GM21515 (cell line): ENCODE data around the gene EHD1.

Experiments
- ATAC-seq: cut with Tn5 transposase; IDR thresholded peaks from one replicate; pipeline ENCODE4 v1.9.1; 2021; ENCODE audit not compliant: unreplicated experiment

Gene EHD1

DNA sequence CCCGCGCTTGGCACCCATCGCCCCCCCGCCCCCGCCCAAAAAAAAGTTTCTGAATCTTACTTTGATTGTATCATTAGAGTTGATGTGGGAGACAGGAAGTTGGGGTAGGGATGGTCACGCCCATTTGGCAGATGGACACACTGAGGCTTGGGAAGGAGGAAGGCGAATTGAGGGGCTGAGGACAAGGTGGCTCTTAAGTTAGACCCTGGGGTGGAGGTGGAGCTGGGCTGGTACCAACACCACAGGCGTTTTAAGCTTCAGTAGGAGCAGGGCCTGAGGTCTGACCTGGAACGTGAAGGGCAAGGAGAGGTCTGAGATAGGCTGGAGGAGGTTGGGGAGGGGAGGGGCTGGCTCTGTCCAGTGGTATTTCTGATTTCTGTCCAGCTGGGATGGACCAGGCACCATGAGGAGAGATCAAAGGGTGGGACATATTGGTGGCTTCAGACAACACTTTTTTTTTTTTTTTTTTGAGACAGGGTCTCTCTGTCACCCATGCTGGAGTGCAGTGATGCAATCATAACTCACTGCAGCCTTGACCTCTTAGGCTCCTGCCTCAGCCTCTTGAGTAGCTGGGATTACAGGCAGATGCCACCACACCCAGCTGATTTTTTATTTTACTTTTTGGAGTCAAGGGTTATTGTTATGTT, 33.2 kb downstream of the EHD1 start:
- ATAC-seq, result no peak

DNA sequence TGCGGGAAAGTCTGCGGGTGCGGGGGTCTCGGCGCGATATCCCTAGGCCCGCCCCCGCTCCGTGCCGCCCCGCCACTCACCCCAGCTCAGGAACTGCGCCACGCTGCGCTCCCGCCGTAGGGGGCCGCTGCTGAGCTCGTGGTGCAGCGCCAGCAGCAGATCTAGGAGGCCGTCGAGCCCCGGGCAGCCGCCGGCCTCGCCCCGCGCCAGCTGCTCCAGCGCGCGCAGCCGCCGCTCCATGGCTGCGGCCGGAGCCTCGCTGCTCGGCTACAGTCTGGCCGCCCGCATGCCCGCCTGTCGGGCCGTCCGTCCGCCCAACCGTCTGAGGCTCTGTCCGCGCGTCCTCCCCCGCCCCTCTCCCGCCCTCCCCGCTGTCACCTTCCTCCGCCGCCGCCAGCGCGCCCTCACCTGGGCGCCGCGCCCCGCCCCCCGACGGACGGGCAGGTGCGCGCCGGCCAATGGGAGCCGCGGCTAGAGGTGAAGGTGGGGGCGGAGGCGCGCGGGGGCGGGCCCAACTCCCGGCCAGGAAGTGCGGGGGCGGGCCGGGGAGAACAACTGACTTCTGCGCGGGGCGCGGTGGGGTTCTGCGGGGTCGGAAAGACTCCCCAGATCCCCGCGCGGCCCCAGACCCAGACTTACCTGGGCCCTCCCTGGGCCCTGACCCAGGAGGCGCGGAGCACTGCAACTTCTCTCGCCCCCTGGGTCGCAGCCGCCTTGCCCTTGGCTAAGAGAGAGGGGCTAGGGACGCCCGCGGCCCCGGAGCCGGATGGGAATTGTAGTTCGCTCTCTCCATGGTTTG, 33.9 kb downstream of the EHD1 start, which contains the start of gene CDC42BPG:
CDC42BPG (minus strand) TSS at position 324 of the 799 bp plus-strand sequence; CDS start at position 240, 84 bp downstream.
- no peak for ATAC-seq

DNA sequence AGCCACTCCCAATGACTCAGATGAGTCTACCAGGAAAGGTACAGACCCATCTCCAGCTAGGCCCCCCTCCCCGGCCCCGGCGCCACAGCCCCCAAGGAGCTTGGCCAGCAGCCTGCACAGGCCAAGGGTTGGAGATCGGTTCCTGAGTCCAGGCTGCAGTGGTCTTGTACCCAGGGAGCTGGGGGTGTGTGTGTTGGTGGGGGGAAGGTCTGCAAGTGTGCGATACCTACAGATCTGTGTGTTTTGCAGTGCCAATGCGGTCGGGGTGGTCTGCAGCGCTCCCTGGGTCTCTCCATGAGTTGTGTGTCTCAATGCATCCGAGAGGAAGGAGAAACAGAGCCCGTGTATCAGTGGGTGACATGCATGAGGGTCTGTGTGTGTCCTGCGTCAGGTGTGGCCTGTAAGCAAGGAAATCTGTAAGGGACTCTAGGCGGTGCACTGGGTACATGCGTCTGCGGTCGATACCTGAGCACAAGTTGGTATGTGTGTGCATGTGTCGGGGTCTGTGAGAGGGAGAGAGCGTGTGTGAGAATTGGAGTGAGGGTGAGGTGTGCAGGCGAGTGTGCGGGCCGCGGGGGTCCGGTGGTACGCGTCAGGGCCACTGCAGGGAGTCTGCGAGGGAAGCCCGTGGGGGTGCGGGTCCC, 34.6 kb downstream of the EHD1 start:
- ATAC-seq, result no peak

DNA sequence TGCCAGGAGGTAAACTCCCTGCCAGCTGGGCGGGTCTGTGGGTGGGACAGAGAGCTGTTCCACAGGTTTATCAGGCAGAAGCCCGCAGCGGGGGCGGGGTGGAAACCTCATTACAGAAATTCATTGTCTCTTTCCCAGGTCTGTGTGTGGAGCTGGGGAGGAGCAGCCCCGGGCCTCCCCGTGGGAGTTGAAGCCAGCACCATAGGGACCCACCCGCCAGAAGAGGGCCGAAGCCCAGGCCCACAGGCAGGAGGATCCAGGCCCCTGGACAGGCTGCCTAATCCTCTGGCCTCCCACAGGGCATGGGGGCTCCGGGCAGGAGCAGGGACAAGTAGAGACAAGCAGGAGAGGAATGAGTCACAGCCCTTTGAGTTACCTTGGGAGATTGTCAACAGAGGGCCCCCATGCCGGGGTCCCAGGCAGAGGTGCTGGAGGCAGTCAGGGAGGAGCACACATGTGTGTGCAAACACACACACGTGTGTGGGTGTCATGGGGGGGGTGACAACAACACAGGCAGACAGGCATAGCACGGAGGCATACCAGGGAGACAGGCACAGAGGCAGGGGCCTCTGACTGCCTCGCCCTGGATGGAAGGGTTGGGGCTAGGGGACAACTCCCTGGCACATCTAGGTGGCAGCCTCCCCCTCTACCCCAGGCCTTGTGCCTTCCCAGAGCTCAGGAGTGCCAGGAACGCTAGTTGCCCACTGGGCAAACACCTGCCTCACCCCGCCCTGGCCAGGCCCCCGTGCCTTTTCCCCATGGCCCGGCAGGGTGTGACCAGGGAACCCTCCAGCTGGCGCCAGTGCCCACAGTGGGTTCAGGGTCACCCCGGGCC, 35.4 kb downstream of the EHD1 start:
- ATAC-seq, result no peak

DNA sequence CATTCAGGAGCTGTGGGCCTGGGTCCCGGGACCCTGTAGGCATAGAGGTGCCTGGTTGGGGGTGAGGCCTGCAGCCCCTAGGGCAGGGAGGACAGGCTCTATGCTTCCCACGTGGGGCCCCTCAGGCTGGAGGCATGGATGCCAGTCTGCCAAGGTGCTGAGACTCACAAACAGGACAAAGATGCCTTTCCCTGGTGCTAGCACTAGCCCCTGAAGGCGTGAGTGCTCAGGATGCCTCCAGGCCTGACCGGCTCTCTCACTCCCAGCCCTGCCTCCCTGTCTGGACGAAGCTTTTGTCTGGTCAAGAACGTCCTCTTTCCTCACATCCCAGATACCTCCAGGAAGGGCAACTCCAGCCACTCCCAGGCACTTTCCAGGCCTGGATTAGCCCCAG, 36.1 kb downstream of the EHD1 start:
- ATAC-seq, result no peak

DNA sequence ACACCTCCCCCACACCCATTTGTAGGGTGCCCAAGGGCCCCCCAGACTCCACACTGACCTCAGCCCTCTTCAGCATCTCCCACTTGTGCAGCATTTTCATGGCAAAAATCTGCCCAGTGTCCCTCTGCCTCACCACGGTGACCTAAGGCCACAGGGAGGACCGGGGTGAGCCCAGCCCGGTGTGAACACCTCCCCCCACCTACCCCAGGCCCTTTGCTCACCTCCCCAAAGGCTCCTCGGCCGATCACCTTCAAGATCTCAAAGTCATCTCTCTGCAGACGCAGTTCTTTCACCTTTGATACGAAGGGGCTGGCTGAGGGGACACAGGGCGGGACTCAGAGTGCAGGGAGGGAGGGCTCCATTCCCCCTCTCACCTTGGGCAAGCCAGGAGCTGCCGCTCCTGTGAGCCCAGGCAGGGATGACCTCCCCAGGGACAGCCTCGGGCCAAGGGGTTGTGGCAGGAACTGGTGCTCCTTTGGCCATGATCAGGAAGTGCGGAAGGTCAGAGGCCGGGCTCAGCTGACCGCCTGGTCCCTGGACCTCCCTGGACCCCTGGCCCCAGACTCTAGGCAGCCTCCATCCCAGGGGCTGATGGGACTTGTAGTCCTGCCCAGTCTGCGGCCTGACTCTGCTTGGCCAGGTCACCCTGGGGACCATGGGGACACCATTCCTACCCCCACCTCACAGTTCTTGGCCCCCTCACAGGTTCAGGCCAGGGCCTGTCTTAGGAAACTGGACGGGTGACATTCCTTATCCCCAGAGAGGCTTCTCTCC, 36.6 kb downstream of the EHD1 start:
- no peak for ATAC-seq

DNA sequence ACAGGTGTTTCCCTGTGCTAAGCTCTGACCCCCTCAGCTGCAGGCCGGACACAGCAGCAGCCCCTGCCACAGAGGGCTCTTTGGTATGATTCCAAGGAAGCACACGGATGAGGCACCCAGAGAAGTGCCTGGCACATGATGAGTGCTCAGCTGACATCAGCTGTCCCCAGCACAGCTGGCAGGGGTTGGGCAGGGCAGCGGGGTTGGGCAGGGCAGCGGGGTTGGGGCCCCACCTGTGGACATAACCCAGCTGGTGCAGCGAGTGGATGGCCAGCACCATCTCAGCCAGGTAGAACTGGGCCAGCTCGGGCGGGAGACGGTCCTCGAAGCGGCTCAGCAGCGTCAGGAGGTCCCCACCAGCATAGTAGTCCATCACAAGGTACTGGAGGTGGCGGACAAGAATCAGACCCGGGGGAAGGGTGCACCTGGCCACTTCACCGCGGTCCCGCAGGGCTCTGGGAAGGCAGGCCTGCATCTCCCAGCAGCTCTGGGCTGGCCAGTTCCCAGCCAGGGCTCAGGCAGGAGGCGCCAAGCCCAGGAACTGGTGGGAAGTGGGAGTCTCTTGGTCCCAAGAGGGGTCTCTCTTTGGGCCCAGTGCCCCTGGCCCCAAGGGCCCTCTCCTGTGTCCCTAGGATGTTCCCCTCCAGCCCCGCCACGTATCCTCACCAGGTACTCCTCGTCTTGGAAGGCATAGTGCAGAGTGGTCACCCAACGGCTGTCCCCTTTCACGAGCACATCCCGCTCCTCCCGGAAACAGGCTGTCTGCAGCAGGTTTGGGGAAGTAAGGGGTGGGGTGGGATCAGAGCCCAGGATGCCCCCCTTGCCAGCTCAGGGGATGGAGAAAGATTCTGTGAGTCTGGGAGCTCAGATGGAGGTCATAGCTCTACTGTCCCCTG, 38.3 kb downstream of the EHD1 start:
- no peak for ATAC-seq

DNA sequence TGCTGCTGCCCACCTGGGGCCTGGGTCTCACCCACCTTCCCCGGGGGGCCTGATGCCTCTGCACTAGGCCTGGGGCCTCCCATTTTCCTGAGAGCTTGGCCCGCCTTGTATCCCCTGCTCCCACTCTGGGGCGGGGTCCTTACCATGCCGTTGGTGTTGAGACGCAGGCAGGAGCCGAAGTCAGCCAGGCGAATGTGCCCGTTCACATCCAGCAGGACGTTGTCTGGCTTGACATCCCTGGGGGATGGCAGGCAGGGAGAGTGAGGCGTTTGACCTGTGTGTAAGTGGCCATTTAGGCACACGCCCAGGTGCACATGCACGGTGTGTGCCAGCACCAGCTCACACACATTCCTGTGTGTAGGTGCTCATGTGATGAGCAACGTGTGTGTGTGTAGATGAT, 39.1 kb downstream of the EHD1 start:
- no peak for ATAC-seq

DNA sequence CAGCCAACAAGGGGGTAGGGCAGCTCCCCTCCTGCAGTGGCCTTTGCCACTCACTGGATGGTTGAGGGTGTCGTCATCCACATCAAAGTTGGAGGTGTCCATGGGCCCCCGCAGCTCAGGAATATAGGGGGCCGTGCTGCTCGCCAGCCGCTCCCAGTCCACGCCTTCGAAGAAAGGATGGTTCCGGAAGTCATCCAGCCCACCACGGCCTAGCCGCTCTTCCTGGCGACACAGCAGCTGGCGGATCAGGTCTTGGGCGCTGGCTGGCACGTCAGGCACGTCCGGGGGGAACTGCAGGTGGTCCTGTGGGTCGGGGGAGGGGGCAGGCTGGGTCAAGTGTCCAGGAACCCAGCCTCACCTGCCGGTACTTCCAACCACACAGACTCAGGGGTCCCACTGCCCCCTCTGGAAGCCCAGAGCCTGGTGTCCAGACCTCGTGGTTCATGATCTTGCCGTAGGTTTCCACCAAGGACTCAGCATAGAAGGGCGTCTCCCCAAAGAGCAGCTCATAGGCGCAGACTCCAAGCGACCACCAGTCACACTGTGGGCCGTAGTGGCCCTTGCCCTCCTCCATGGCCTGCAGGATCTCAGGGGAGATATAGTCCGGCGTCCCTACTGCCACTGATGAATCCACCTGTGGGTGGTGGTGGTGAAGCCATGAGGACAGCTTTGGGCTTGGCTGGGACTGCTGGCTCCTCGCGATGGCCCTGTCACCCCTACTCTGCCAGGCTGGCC, 39.7 kb downstream of the EHD1 start:
- no peak for ATAC-seq

DNA sequence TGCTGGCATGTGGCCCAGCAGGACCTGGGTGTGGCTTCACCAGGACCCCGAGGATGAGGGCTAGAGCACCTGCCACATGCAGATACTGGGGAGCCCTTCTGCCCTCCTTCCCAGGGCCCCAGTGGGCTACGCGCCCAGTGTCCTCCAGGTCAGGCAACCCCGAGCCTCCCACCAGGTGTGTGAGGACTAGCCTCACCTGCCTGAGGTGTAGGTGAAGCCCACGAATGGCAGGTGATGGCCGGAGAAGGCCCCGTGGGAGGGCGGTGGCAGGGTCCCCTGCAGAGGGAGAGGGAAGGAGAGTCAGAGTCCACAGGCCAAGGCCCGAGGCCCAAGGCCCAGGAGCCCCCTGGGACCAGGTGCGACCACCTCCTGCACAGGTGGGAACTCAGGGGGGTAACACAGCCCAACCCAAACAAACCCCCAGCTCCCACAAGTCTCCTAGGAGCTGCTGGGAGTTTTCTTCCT, 40.5 kb downstream of the EHD1 start:
- no peak for ATAC-seq

DNA sequence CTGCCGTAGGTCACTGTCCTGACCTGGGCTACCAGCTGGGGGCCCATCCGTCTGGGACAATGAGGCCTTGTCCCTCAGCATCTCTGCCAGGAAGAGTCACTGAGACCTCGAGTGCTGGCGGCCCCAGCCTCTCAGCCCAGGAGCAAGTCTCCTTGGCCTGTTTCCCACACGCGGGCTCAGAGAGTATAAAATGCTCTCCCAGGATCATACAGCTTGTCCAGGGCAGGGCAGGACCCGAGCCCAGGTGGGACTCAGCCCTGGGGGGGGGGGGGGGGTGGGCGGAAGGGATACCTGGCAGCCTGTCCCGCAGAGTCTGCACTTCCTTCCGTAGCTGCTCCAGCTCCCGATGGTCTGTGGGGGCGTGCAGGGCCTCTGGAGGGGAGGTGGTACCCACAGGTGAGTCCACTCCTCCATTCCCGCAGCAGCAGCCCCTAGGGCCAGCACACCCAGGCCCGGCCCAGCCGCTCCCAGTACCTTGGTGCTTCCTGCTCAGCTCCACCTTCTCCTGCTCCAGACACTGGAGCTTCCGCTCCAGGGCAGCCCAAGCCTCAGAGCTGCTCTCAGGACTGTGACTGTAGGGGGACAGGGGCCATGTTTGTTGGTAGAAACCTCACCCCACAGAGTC, 41.9 kb downstream of the EHD1 start:
- no peak for ATAC-seq

DNA sequence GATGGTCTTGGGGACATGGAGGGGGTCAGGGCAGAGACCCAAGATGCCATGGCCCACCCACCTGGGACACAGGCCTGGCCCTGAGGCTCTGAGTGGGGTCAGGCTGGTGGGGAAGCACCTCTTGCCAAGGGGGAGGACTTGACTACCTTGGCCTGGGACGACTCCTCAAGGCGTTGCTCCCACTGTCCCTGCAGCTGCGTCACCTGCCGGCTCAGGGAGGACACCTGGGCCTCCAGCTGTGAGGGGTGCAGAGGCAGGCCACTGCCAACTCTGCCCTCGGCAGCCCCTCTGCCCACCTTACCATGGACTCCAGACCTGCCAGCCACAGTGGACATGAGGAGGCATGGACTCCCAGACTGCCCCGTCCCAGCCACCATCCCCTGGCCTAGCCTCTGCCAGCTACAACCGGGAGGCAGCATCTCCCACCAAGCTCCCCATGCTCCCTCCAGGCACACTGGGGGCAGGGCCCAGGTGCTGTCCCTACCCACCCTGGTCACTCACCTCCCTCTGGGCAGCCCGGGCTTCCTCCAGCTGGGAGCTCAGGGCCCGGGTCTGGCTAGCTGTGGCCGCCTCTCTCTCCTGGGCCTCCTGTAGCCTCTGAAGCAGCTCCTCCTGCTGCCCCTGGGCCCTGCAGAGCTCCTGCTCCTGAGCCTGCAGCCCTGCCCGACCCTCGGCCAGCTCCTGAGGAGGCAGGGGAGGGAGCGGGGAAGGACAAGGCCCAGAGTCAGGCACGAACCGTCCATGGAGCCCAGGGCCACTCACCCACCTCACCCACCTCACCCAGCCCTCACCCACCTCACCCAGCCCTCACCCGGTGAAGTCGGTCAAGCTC, 42.6 kb downstream of the EHD1 start:
- ATAC-seq, result no peak

DNA sequence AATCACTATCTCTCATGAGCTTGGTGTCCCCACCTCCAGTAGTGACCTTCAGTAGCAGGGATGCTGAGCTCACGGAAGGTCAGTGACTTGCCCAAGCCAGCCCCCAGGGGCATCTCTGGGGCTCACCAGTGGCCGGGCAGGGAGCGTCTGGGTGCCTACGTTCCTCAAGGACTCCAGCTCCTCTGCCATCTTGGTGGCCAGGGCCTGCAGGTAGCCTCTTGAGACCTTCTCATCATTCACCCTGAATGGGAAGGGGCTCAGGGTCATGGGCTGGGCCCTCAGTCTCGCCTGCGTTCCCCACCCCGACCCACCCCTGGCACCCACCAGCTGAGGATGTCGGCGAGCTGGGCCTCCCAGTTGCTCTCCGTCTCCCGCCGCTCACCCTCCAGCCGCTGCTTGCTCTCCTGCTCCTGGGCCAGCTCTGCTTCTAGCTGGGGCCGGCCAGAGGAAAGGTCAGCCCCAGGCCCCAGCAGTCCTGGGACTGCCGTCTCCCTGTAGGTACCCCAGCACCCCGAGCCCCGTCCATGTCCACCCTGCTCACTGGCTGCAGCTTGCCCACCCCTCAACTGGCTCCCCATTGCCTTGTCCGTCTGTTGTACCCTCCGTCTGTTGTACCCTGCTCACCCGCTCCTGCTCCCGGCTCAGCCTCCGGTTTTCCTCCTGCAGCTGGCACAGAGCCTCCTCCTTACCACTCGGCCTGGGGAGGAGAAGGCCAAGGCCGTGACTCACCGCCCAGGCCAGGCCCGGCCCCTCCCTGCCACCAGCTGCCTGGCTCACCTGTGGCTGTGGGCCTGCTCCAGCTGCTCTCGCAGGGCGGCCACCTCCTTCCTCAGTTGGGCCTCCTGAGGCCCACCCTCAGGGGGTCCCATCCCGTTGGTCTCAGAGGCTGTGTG, 43.5 kb downstream of the EHD1 start:
- ATAC-seq, result no peak

DNA sequence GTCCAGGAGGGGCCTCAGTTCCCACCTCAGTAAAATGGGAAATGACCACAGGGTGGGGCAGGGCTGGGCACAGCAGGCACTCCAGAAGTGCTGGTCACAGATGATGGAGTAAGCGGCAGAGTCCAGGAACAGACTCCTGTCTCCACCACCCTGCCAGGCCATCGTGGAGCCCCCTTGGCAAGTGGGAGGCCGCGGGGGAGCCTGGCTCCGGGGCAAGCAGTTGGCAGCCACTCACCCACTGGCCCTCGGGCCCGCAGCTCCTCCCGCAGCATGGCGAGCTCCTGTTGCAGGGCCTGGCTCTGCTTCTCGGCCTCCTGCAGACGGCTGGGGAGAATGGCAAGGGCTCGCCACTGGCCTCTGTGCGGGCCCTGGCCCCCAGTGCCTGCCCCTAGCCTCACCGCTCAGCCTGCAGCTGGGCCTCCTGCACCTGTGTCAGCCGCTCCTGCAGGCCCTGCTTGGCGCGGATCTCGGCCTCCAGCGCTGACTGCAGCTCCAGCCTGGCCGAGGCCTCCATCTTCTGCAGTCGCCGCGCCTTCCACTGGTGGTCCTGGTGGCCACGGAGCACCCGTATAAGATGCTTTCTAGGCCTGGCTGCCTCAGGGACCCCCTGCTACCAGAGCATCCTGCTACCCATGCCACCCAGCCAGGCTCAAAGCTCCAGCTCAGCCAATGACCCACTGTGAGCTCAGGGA, 44.2 kb downstream of the EHD1 start:
- no peak for ATAC-seq

DNA sequence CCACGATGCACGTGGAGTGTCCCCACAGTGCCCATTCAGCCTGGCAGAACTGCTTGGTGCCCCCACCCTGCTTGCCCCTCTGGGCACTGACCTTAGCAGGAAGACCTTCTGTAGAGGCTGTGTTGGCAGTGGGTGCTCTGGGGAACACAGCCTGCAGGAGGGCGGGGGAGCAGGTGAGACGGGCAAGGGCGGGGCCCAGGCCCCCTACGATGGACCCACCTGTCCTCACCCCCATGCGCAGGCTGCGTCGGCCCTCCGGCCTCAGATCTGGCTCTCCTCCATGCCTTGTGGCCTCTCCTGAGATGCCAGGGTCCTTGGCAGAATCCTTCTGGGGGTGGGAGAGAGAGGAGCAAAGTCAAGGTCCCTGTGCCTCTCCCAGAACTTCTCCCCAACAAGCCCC, 44.9 kb downstream of the EHD1 start:
- ATAC-seq, result no peak

DNA sequence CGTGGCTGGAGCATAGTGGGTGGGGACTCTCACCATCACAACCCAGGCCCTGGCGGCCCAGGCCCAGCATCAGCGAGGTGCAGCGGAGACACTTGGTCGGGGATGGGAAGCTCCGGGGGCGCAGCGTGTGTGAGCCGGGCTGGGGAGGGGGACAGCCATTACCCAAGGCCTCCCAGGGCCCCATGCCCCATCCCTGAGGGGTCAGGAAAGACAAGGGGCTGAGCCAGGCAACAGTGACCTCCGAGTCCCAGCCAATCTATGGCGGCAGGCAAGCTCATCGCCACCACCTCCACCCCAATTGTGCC, 45.3 kb downstream of the EHD1 start:
- ATAC-seq, result no peak
